ENCODE results near the gene KCNIP4. TPM values are rescaled to one million over a fixed set of nuclear protein-coding genes. Genes with fewer than 3 reads are reported as not detected.

The KCNIP4 gene
- total and polyA plus RNA-seq, 2 donors (not counting 3 experiments of a cell fraction or from before 2014, with no cell fraction given): not detected

GRCh38 chr4:21136051-21136630 lies 812.4 kb downstream of the KCNIP4 start:
- TF ChIP-seq MYC (IDR thresholded peaks at IDR 0.05; ENCODE audit: low read depth, low read length) (no peak), POLR2AphosphoS5 (IDR thresholded peaks at IDR 0.05; ENCODE audit: insufficient read depth, low read depth, low read length) (no peak), GATA2 (IDR thresholded peaks at IDR 0.05; ENCODE audit: insufficient read depth, insufficient read length, low read depth, low read length) (peak; percentile 20), FOS (IDR thresholded peaks at IDR 0.05; ENCODE audit: borderline replicate concordance, insufficient read depth, low read length) (peak; percentile 47), CTCF (IDR thresholded peaks at IDR 0.05; ENCODE audit: extremely low read depth in 1 of 2, insufficient read depth in 1 of 2, low read depth in 1 of 2, low read length in 2 of 2) (no peak), POLR2A (IDR thresholded peaks at IDR 0.05; ENCODE audit: low read depth, low read length) (no peak), EZH2 (IDR thresholded peaks at IDR 0.05; ENCODE audit: borderline replicate concordance, low read depth, low read length, severe bottlenecking) (no peak), JUN (IDR thresholded peaks at IDR 0.05; ENCODE audit: borderline replicate concordance, insufficient read depth, insufficient read length, low read depth) (no peak)
- TF ChIP-seq, protein P1, sequence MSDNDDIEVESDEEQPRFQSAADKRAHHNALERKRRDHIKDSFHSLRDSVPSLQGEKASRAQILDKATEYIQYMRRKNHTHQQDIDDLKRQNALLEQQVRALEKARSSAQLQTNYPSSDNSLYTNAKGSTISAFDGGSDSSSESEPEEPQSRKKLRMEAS (IDR thresholded peaks at IDR 0.05; ENCODE audit: insufficient read depth, insufficient read length): no peak
- no peak overlapping the region for H3K4me3 ChIP-seq (replicated peaks in 1 of 3; ENCODE audit: insufficient read depth in 1 of 3, low read depth in 1 of 3, low read length in 3 of 3)
- POLR2A ChIA-PET: no interaction called here
- H3K9me3 ChIP-seq (replicated peaks; ENCODE audit: control insufficient read depth, insufficient read depth, low read length): no peaks in the 10 kb centered on the region
- H3K27me3 ChIP-seq (ENCODE audit: control insufficient read depth in 2 of 2, insufficient read depth in 2 of 2, low read length in 2 of 2): no peaks in the 10 kb centered on the region
- peaks cover 18% of the 10 kb centered on the region for H3K4me1 ChIP-seq (ENCODE audit: control insufficient read depth, extremely low read depth, insufficient read depth, low read length)
- H2AFZ ChIP-seq (ENCODE audit: low read depth, low read length): peak overlapping the region; percentile 75
- peak overlapping the region; percentile 49 for H3K4me2 ChIP-seq (ENCODE audit: insufficient read depth, low read length)
- peak; percentile 15 for FAIRE-seq
- H3K27ac ChIP-seq (ENCODE audit: insufficient read depth, low read depth, low read length): peak overlapping the region; percentile 40
- CTCF ChIA-PET: interaction anchor here (1.3 to 3.8 kb wide), 2 partner anchors 334 to 361 kb away, joined by 6 to 133 read pairs; no protein-coding TSS in a partner anchor
- no peaks in the 10 kb centered on the region for H4K20me1 ChIP-seq (replicated peaks; ENCODE audit: control insufficient read depth, extremely low read depth, insufficient read depth, low read length)
- H3K36me3 ChIP-seq (ENCODE audit: control insufficient read depth in 2 of 2, extremely low read depth in 1 of 2, insufficient read depth in 2 of 2, low read length in 2 of 2): no peaks in the 10 kb centered on the region
- BruUV-seq (replicated peaks): TSS peak; percentile 28
- H3K79me2 ChIP-seq (ENCODE audit: control insufficient read depth, insufficient read depth, low read length): no peaks in the 10 kb centered on the region
- intact Hi-C loops (cut with micrococcal nuclease) (loop anchor here (10.0 kb wide), 3 partner anchors 329 to 711 kb away; partner anchors contain the start of gene PACRGL), dilution Hi-C loops (cut with MboI; ENCODE audit: extremely low pct_ligation_motif_present, low sequenced_read_pairs) (no loop called here)
- no peaks in the 10 kb centered on the region for H3K9me1 ChIP-seq (replicated peaks; ENCODE audit: control insufficient read depth, extremely low read depth, insufficient read depth, low read length)
- peak; percentile 68 for DNase-seq (ENCODE audit: low read depth, low spot score)
- peak overlapping the region; percentile 24 for H3K9ac ChIP-seq (replicated peaks; ENCODE audit: extremely low read depth, insufficient read depth, low read length)

Data from endothelial cell of umbilical vein (primary cell).